IMR-90 (cell line): ENCODE results near the gene TMEM223. TPM values are rescaled to one million over a fixed set of nuclear protein-coding genes. Genes with fewer than 3 reads are reported as not detected.

Experiments
- ATAC-seq: fragments of 200-7000 bp; cut with Tn5 transposase; 2 replicates; pipeline ENCODE4 v1.9.1; 2020; ENCODE audit warnings: low read depth, mild to moderate bottlenecking, moderate library complexity
- BruUV-seq: library from RNA; stranded (reverse); fragments of 400-500 nt; replicated peaks from 2 replicates; lab custom pipeline; 2021; lab: Mats Ljungman, UMichigan
- CTCF ChIA-PET: fragments of 300-600 bp; formaldehyde crosslinking; extraction: SDS; loops from one replicate; lab custom pipeline; 2021; ENCODE audit warnings: antibody characterized with exemption; lab: Yijun Ruan, JAX
- POLR2A ChIA-PET: fragments of 300-600 bp; sonication (Branson Sonifier 250); formaldehyde crosslinking; loops from one replicate; lab custom pipeline; 2022; ENCODE audit warnings: antibody characterized with exemption; ENCODE audit not compliant: unreplicated experiment; lab: Charles Lee
- DNase-seq: peaks from one replicate; pipeline ENCODE4 v3.0.0; 2013
- H2AFZ ChIP-seq: replicated peaks from 2 replicates; pipeline ENCODE3; 2013; ENCODE audit warnings: low read length, mild to moderate bottlenecking; ENCODE audit not compliant: poor library complexity
- H2AK5ac ChIP-seq: 2 replicates; pipeline ENCODE4 v1.6.1; 2013; ENCODE audit warnings: low read depth, low read length, inconsistent platforms
- H2AK9ac ChIP-seq: replicated peaks from 2 replicates; pipeline ENCODE3; 2013; ENCODE audit warnings: mild to moderate bottlenecking, low read depth, low read length, moderate library complexity; ENCODE audit not compliant: poor library complexity
- H2BK120ac ChIP-seq: 2 replicates; pipeline ENCODE4 v1.6.1; 2013; ENCODE audit warnings: low read depth, low read length, inconsistent platforms
- H2BK15ac ChIP-seq: 3 replicates; pipeline ENCODE4 v1.6.1; 2013; ENCODE audit warnings: low read depth, low read length, inconsistent platforms
- H2BK20ac ChIP-seq: 2 replicates; pipeline ENCODE4 v1.6.1; 2013; ENCODE audit warnings: low read depth, mild to moderate bottlenecking, inconsistent platforms, low read length, moderate library complexity
- H2BK5ac ChIP-seq: 2 replicates; pipeline ENCODE4 v1.6.1; 2013; ENCODE audit warnings: mild to moderate bottlenecking, low read depth, low read length, inconsistent platforms; ENCODE audit not compliant: poor library complexity, severe bottlenecking
- H3K14ac ChIP-seq: replicated peaks from 2 replicates; pipeline ENCODE4 v1.6.1; 2013; ENCODE audit warnings: low read depth, low read length, inconsistent platforms
- H3K18ac ChIP-seq: 2 replicates; pipeline ENCODE4 v1.6.1; 2013; ENCODE audit warnings: low read depth, low read length, control low read depth
- H3K23ac ChIP-seq: 2 replicates; pipeline ENCODE4 v1.6.1; 2013; ENCODE audit warnings: low read depth, low read length, inconsistent platforms
- H3K27ac ChIP-seq: 2 replicates; pipeline ENCODE4 v1.5.1; 2013; ENCODE audit warnings: mild to moderate bottlenecking, control low read depth, low read length; ENCODE audit not compliant: insufficient read depth
- H3K27me3 ChIP-seq: 2 replicates; pipeline ENCODE4 v1.6.1; 2013; ENCODE audit warnings: low read length; ENCODE audit not compliant: control insufficient read depth, insufficient read depth
- H3K36me3 ChIP-seq: 2 replicates; pipeline ENCODE4 v1.6.1; 2013; ENCODE audit warnings: low read length, mixed read lengths; ENCODE audit not compliant: control insufficient read depth, insufficient read depth
- H3K4ac ChIP-seq: 2 replicates; pipeline ENCODE4 v1.6.1; 2013; ENCODE audit warnings: low read depth, low read length, inconsistent platforms
- H3K4me1 ChIP-seq: 2 replicates; pipeline ENCODE4 v1.6.1; 2013; ENCODE audit warnings: low read length, mixed read lengths; ENCODE audit not compliant: control insufficient read depth, insufficient read depth
- H3K4me2 ChIP-seq: 2 replicates; pipeline ENCODE4 v1.6.1; 2013; ENCODE audit warnings: low read depth, mild to moderate bottlenecking, control low read depth, low read length, moderate library complexity
- H3K4me3 ChIP-seq: 2 replicates; pipeline ENCODE4 v1.5.1; 2013; ENCODE audit warnings: low read depth, mild to moderate bottlenecking, control low read depth, low read length, moderate library complexity; ENCODE audit not compliant: insufficient read depth
- H3K56ac ChIP-seq: 2 replicates; pipeline ENCODE4 v1.6.1; 2013; ENCODE audit warnings: low read length, inconsistent platforms; ENCODE audit not compliant: insufficient read depth; ENCODE audit errors: extremely low read depth
- H3K79me1 ChIP-seq, 2 experiments: 2 replicates each; pipeline ENCODE4 v1.6.1; 2013; ENCODE audit warnings: low read length in 2 of 2, inconsistent platforms in 1 of 2, low read depth in 1 of 2
- H3K9ac ChIP-seq: 2 replicates; pipeline ENCODE4 v1.6.1; 2013; ENCODE audit warnings: low read depth, low read length, control low read depth
- H3K9me1 ChIP-seq: 2 replicates; pipeline ENCODE4 v1.6.1; 2013; ENCODE audit warnings: low read length, inconsistent platforms; ENCODE audit not compliant: insufficient read depth
- H3K9me3 ChIP-seq: 2 replicates; pipeline ENCODE4 v1.6.1; 2013; ENCODE audit warnings: low read length; ENCODE audit not compliant: control insufficient read depth, insufficient read depth
- H4K20me1 ChIP-seq: 2 replicates; pipeline ENCODE4 v1.6.1; 2013; ENCODE audit warnings: low read length, inconsistent platforms; ENCODE audit not compliant: insufficient read depth
- H4K5ac ChIP-seq: 2 replicates; pipeline ENCODE4 v1.6.1; 2013; ENCODE audit warnings: mild to moderate bottlenecking, low read depth, low read length, control low read depth
- H4K8ac ChIP-seq, 2 experiments: 2 replicates each; pipeline ENCODE4 v1.6.1; 2013; ENCODE audit warnings: low read depth in 2 of 2, low read length in 2 of 2, control low read depth in 1 of 2, inconsistent platforms in 1 of 2
- H4K91ac ChIP-seq: 2 replicates; pipeline ENCODE4 v1.6.1; 2013; ENCODE audit warnings: low read depth, low read length, inconsistent platforms; ENCODE audit not compliant: insufficient read depth
- BHLHE40 ChIP-seq: fragments of 150-350 bp; IDR thresholded peaks from 2 replicates; pipeline ENCODE4 v1.6.1; 2016; ENCODE audit warnings: mild to moderate bottlenecking, low read depth, low read length
- CEBPB ChIP-seq: IDR thresholded peaks from 2 replicates; pipeline ENCODE4 v1.6.1; 2012; ENCODE audit warnings: low read depth, low read length, improper control_type of control experiment
- CHD1 ChIP-seq: IDR thresholded peaks from 2 replicates; pipeline ENCODE4 v1.6.1; 2012; ENCODE audit warnings: low read depth, low read length, improper control_type of control experiment
- ELK1 ChIP-seq: fragments of 150-350 bp; IDR thresholded peaks from 2 replicates; pipeline ENCODE4 v1.6.1; 2016; ENCODE audit warnings: low read depth, mild to moderate bottlenecking, low read length, moderate library complexity, borderline replicate concordance
- FOS ChIP-seq: fragments of 150-350 bp; IDR thresholded peaks from 2 replicates; pipeline ENCODE4 v1.6.1; 2016; ENCODE audit warnings: low read depth, low read length
- MAFK ChIP-seq: IDR thresholded peaks from 2 replicates; pipeline ENCODE4 v1.6.1; 2012; ENCODE audit warnings: low read depth, low read length, improper control_type of control experiment
- MAZ ChIP-seq: IDR thresholded peaks from 2 replicates; pipeline ENCODE4 v1.6.1; 2012; ENCODE audit warnings: low read depth, mild to moderate bottlenecking, low read length, improper control_type of control experiment, moderate library complexity, borderline replicate concordance
- MXI1 ChIP-seq: IDR thresholded peaks from 2 replicates; pipeline ENCODE4 v1.6.1; 2012; ENCODE audit warnings: low read depth, mild to moderate bottlenecking, low read length, moderate library complexity, borderline replicate concordance
- NFE2L2 ChIP-seq: fragments of 150-350 bp; IDR thresholded peaks from 2 replicates; pipeline ENCODE4 v1.6.1; 2016; ENCODE audit warnings: low read depth, mild to moderate bottlenecking, low read length
- POLR2A ChIP-seq: IDR thresholded peaks from 2 replicates; pipeline ENCODE4 v1.6.1; 2012; ENCODE audit warnings: mild to moderate bottlenecking, low read depth, low read length
- RAD21 ChIP-seq: IDR thresholded peaks from 2 replicates; pipeline ENCODE4 v1.6.1; 2012; ENCODE audit warnings: low read length, improper control_type of control experiment
- RCOR1 ChIP-seq: IDR thresholded peaks from 2 replicates; pipeline ENCODE4 v1.6.1; 2012; ENCODE audit warnings: mild to moderate bottlenecking, low read length, improper control_type of control experiment; ENCODE audit not compliant: insufficient replicate concordance
- RFX5 ChIP-seq: IDR thresholded peaks from 2 replicates; pipeline ENCODE4 v1.8.0; 2012; ENCODE audit warnings: low read depth, mild to moderate bottlenecking, low read length, moderate library complexity
- SMC3 ChIP-seq: fragments of 150-350 bp; IDR thresholded peaks from 2 replicates; pipeline ENCODE4 v1.6.1; 2016; ENCODE audit warnings: low read depth, mild to moderate bottlenecking, antibody characterized with exemption, low read length, moderate library complexity
- USF2 ChIP-seq: fragments of 150-350 bp; IDR thresholded peaks from 2 replicates; pipeline ENCODE4 v1.6.1; 2017; ENCODE audit warnings: mild to moderate bottlenecking, antibody characterized with exemption, low read length, low read depth
- WGBS, 2 experiments: methylation state at CpG; one replicate each; pipeline versions ENCODE4 v1.1.5 to v1.1.7; 2013; ENCODE audit warnings: missing lambda C conversion rate in 2 of 2; ENCODE audit not compliant: insufficient read length in 1 of 2; ENCODE audit errors: extremely low coverage in 2 of 2; 5-methylcytosine and 5-hydroxymethylcytosine counted together
- dilution Hi-C: fragments of 300-500 bp; cut with HindIII; formaldehyde crosslinking; loops from one replicate; pipeline ENCODE4 v1.14.3; 2018; ENCODE audit warnings: low sequenced_read_pairs; ENCODE audit not compliant: unreplicated experiment
- in situ Hi-C: fragments of 300-500 bp; cut with MboI; formaldehyde crosslinking; loops from 3 replicates; pipeline ENCODE4 v1.14.3; 2019; ENCODE audit warnings: low sequenced_read_pairs, inconsistent platforms, mixed read lengths
- intact Hi-C: fragments of 100-400 bp; cut with micrococcal nuclease; formaldehyde crosslinking; loops from 2 replicates; pipeline ENCODE4 v1.10.0; 2022
- polyA plus RNA-seq, 3 experiments: library from polyadenylated mRNA; depleted of rRNA; stranded (reverse); fragments of >200 nt; gene quantifications; 2 replicates each; pipeline ENCODE4 v1.2.3, GENCODE V29; 2012; ENCODE audit warnings: low replicate concordance in 1 of 3
- total RNA-seq: library from RNA; depleted of rRNA; stranded (reverse); fragments of >200 nt; gene quantifications from 2 replicates; pipeline ENCODE4 v1.2.3, GENCODE V29; 2012

Gene TMEM223
- total and polyA plus RNA-seq, 2 of the 4 experiments (the other 2 are of a cell fraction): 9.7 to 15.7 TPM

GRCh38 chr11:62804310-62805075 is 12.7 kb upstream of the TMEM223 start (continued):
- no peak for TF ChIP-seq MAFK
- no peak for TF ChIP-seq BHLHE40

GRCh38 chr11:62801071-62801470 is 9.3 kb upstream of the TMEM223 start:
- H3K14ac ChIP-seq: no peak overlapping the region
- no peak overlapping the region for H2BK15ac ChIP-seq
- no peak overlapping the region for H2BK5ac ChIP-seq
- intact Hi-C loops: no loop called here
- H3K79me1 ChIP-seq: peaks cover 26 to 50% of the 10 kb centered on the region in 2 experiments
- H4K8ac ChIP-seq: no peak overlapping the region
- H3K4ac ChIP-seq: no peak overlapping the region
- no peak overlapping the region for H3K4me2 ChIP-seq
- no TSS peak for BruUV-seq
- H3K9me1 ChIP-seq: peaks cover 11% of the 10 kb centered on the region
- no peak overlapping the region for H2BK120ac ChIP-seq
- no peak overlapping the region for H3K23ac ChIP-seq
- no peak overlapping the region for H4K91ac ChIP-seq
- no peak overlapping the region for H2BK20ac ChIP-seq
- no peak overlapping the region for H2AK9ac ChIP-seq
- H3K56ac ChIP-seq: no peak overlapping the region
- no peak for DNase-seq
- dilution Hi-C loops: no loop called here
- no peaks in the 10 kb centered on the region for H3K9me3 ChIP-seq
- peaks cover 22% of the 10 kb centered on the region for H4K20me1 ChIP-seq
- H3K4me1 ChIP-seq: peaks cover 8% of the 10 kb centered on the region
- H3K27ac ChIP-seq: no peak overlapping the region
- CTCF ChIA-PET: interaction anchor here (1.2 kb wide), 1 partner anchor 15 kb away, joined by 4 read pairs; no protein-coding TSS in a partner anchor
- H3K4me3 ChIP-seq: no peak overlapping the region
- WGBS, 2 experiments: no CpG with 5 or more reads among the region's 4 CpGs
- H3K9ac ChIP-seq: no peak overlapping the region
- no peak overlapping the region for H2AFZ ChIP-seq
- H3K27me3 ChIP-seq: no peaks in the 10 kb centered on the region
- H2AK5ac ChIP-seq: no peak overlapping the region
- H3K36me3 ChIP-seq: peaks cover 60% of the 10 kb centered on the region
- no peak for ATAC-seq
- in situ Hi-C loops: no loop called here
- H4K5ac ChIP-seq: no peak overlapping the region
- no peak overlapping the region for H3K18ac ChIP-seq
- POLR2A ChIA-PET: no interaction called here
- TF ChIP-seq BHLHE40 (no peak), ELK1 (no peak), SMC3 (no peak), USF2 (no peak), MAFK (no peak), MXI1 (no peak), MAZ (no peak), NFE2L2 (no peak), RCOR1 (no peak), RFX5 (no peak), CEBPB (no peak), CHD1 (no peak), POLR2A (no peak), RAD21 (no peak), FOS (no peak)
